ENCODE data around the gene SARM1. TPM values are rescaled to one million over a fixed set of nuclear protein-coding genes. Genes with fewer than 3 reads are reported as not detected.

Gene SARM1
- total RNA-seq, 1 experiment from 2014 or later, result 16.1 TPM

DNA sequence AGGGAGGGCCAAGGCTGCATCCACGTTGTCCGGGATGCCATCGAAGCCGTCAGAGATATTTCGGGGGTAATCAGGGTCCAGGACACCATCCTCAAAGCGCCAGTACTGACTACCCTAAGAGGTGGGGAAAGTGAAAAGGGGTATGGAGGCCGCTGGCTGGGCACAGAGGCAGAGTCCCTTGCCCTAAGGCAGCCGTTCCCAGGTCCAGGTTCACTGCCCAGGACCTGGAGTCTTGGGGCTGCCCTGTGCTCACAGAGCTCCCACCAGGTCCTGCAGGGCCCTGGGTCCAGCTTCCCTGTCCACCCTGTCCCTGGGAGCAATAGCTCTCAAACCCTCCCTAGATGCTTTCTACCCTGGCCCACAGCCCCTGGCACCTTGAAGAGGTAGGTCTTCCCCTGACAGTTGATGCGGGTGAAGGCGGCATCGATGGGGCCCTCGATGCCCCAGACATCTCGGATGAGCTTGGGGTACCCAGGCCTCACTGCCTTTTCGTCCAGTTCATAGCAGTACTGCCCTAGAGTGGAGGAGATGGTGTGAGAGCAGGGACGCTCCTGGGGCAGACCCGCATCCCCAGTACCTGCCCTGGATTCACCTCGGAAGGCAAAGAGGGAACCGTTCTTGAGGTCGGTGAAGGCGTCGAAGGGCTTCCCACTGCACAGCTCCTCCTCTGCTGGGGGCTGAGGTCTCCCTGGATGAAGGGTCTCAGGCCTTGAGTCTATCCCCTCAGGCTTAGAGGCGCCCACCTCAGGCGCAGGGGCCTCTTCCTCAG is 2.4 kb upstream of the SARM1 start:
- Histone ChIP-seq H3K36me3 (no peaks in the 10 kb centered on the region), H3K4me3 (no peak overlapping the region), H3K4me1 (peaks cover 20% of the 10 kb centered on the region), H3K9me3 (replicated peaks) (no peaks in the 10 kb centered on the region), H3K27me3 (no peaks in the 10 kb centered on the region), H3K27ac (no peak overlapping the region)
- DNase-seq, result no peak

DNA sequence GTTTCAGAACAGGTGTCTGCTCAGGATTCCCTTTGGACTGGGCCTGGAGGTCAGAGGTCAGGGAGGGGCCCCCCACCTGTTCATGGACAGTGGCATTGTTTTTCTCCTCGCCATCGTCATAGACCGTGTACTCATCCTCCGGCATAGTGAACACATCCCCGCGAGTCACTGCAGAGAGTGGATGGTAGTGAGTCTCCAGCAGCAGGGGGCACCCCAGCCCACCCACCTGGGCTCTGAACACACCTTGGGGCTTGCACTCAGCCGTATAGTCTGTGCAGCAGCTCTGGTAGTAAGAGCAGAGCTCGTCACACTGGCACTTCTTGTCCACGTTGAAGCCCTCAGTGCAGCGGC is 1.8 kb upstream of the SARM1 start:
- no peak for DNase-seq
- no peak overlapping the region for H3K27ac ChIP-seq

DNA sequence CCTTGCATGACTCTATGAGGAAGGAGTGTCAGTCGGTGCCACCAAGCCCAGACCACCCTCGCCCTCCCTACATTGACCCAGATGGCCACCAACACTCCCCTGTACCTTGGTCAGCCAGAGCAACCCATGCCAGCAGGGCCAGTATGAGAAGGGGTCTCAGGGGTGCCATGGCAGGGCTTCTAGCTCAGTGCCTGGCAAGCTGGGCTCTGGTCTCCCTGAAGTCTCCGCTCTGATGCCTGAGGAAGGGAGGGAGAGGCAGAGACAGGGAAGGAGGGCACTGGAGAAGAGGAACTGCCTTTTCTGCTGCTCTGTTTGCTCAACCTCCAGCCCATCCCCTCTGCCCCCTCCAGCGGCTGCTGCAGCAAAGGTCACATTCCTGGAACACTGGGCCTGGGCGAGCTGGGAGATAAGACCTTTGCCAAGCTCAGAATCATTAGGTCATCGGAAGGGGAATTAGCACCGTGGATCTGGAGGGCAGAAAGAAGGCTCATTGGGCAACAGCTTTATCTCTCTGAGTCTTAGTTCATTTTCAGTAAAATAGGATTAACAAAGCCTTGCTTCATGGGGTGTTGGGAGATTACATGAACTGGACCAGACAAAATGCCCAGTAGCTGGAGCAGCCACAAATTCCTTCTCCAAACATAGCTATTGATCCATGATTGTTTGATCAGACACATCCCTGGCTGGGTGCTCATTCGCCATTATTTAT is 1.3 kb upstream of the SARM1 start, which contains the start of gene VTN:
Gene VTN (minus strand): TSS at position 273 of the 709 bp plus-strand sequence. CDS start 104 bp downstream, at position 169.
- Histone ChIP-seq H3K4me1 (peaks cover 20% of the 10 kb centered on the region), H3K27me3 (no peaks in the 10 kb centered on the region), H3K4me3 (peak within 1 kb of the TSS; percentile 69), H3K36me3 (no peaks in the 10 kb centered on the region), H3K9me3 (replicated peaks) (no peaks in the 10 kb centered on the region), H3K27ac (no peak within 1 kb of the TSS)
- peak; percentile 38 to 47 for DNase-seq

More for the DNA sequence above, 1.8 kb upstream of the SARM1 start:
- H3K4me3 ChIP-seq, result no peak overlapping the region
- H3K9me3 ChIP-seq (replicated peaks), result no peaks in the 10 kb centered on the region
- H3K36me3 ChIP-seq, result no peaks in the 10 kb centered on the region
- no peaks in the 10 kb centered on the region for H3K27me3 ChIP-seq
- peaks cover 20% of the 10 kb centered on the region for H3K4me1 ChIP-seq

DNA sequence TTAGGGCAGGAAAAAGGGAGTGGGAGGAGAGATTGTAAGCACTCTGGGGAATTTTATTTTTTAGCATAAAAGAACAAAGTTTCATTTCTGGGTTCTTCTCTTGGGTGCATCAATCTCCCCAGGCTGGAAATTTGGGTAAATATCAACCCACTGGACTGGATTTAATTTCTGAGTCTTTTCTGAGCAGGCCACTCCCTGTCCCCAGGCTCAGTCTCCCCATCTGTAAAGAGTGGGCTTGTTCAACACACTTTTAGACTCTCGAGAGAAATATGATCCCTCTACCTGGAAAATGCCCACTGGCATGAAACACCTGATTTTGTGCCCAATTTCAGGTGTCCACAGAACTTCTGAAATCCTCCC is 770 bp upstream of the SARM1 start:
- H3K27ac ChIP-seq, result no peak overlapping the region
- H3K36me3 ChIP-seq, result no peaks in the 10 kb centered on the region
- peak overlapping the region; percentile 69 for H3K4me3 ChIP-seq
- no peaks in the 10 kb centered on the region for H3K9me3 ChIP-seq (replicated peaks)
- no peak for DNase-seq
- peaks cover 20% of the 10 kb centered on the region for H3K4me1 ChIP-seq
- no peaks in the 10 kb centered on the region for H3K27me3 ChIP-seq

DNA sequence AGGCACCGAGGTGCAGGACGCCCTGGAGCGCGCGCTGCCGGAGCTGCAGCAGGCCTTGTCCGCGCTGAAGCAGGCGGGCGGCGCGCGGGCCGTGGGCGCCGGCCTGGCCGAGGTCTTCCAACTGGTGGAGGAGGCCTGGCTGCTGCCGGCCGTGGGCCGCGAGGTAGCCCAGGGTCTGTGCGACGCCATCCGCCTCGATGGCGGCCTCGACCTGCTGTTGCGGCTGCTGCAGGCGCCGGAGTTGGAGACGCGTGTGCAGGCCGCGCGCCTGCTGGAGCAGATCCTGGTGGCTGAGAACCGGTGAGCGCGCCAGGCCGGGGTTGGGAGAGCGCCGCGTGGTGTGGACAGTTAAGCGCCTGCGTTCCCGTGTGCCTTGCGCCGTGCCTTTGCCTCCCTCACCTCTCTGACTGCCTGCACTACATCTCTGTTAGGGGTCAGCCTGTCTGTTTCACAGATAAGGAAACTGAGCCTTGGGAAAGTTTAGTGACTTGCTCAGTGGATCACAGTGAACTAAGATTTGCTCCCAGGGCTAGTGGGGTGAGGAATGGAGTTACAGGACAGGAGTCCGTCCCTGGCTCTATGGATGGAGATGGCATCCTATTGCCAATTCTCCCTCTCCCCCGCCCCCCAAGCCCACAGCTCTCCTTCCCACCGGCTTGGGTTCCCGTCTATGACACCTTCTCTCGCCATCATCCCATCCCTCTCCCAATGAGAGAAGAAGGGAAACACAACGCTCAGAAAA is 880 bp downstream of the SARM1 start:
- H3K36me3 ChIP-seq, result no peaks in the 10 kb centered on the region
- H3K27me3 ChIP-seq, result no peaks in the 10 kb centered on the region
- peak; percentile 57 to 60 for DNase-seq
- H3K4me1 ChIP-seq, result peaks cover 20% of the 10 kb centered on the region
- H3K9me3 ChIP-seq (replicated peaks), result no peaks in the 10 kb centered on the region
- peak overlapping the region; percentile 69 for H3K4me3 ChIP-seq
- H3K27ac ChIP-seq, result peak overlapping the region; percentile 28; the same call in 1 of the 2 replicates

DNA sequence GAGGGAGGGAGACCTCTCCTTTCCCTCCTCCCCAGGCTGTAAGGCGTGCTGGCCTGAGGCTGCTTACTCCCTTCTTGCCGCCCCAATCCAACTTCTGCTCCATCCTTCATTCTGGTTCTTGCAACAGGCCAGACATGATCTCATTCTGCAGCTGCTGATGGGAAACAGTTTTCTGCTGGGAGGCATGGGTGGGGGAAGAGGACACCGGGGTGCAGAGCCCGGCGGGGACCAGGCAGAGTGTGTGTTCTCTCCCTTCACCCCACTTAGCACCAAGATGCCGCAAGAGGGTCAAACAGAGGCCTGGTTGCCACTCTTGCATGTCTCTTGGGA is 1.4 kb downstream of the SARM1 start:
- H3K4me1 ChIP-seq, result peaks cover 20% of the 10 kb centered on the region
- H3K27me3 ChIP-seq, result no peaks in the 10 kb centered on the region
- peak in 1 of 2 experiments; percentile 29 for DNase-seq
- H3K9me3 ChIP-seq (replicated peaks), result no peaks in the 10 kb centered on the region
- peak overlapping the region; percentile 69 for H3K4me3 ChIP-seq
- no peaks in the 10 kb centered on the region for H3K36me3 ChIP-seq
- no peak overlapping the region for H3K27ac ChIP-seq

DNA sequence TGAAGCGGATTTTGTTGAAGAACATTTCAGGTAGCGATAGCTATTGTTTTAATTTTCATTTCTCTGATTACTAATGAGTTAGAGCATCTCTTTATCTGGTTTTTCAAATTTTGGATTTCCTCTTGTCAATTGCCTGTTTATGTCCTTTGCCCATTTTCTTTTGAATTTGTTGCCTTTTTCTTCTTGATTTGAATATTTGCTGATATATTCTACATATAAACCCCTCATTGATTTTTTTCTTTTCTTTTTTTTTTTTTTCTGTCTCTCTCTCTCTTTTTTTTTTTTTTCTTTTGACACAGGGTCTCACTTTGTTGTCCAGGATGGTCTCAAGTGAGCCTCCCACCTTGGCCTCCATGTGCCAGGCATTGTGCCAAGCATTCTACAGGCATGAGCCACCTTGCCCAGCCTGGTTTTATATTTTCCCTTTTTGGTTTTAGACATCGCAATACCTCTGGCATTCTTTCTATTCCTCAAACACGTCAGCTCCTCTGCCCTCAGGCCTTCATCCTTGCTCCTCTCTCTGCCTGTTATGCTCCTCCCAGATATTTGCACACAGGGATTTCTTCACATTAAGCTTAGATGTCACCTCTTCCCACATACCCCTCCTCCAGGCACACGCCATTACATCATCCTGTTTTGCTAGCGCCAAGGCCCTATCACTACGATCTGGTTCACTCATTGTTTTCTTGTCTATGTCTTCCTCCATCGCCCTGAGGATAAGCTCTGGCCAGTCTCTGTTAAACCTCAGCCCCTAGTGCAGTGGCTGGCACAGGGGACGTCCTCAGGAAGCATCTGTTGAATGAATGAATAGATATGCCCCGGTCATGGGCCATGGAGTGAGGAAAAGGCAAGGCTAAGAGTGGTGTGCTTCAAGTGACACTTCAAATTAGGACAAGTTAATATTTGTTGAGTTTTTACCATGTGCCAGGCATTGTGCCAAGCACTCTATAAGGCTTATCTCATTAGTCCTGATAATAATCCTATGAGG is 8.6 kb downstream of the SARM1 start:
- no peak for DNase-seq
- H3K36me3 ChIP-seq, result 0 out of 2 replicates have a peak, but pooled peaks cover 2% of the 10 kb centered on the region
- H3K27me3 ChIP-seq, result no peaks in the 10 kb centered on the region
- no peak overlapping the region for H3K4me3 ChIP-seq
- H3K27ac ChIP-seq, result no peak overlapping the region
- no peaks in the 10 kb centered on the region for H3K9me3 ChIP-seq (replicated peaks)
- H3K4me1 ChIP-seq, result no peaks in the 10 kb centered on the region

DNA sequence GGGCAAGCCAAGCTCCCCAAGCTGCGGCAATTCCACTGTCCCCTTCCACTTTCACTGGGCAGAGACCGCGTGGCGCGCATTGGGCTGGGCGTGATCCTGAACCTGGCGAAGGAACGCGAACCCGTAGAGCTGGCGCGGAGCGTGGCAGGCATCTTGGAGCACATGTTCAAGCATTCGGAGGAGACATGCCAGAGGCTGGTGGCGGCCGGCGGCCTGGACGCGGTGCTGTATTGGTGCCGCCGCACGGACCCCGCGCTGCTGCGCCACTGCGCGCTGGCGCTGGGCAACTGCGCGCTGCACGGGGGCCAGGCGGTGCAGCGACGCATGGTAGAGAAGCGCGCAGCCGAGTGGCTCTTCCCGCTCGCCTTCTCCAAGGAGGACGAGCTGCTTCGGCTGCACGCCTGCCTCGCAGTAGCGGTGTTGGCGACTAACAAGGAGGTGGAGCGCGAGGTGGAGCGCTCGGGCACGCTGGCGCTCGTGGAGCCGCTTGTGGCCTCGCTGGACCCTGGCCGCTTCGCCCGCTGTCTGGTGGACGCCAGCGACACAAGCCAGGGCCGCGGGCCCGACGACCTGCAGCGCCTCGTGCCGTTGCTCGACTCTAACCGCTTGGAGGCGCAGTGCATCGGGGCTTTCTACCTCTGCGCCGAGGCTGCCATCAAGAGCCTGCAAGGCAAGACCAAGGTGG is 9.8 kb downstream of the SARM1 start:
- Histone ChIP-seq H3K4me3 (no peak overlapping the region), H3K4me1 (no peaks in the 10 kb centered on the region), H3K27me3 (no peaks in the 10 kb centered on the region), H3K36me3 (0 out of 2 replicates have a peak, but pooled peaks cover 2% of the 10 kb centered on the region), H3K27ac (no peak overlapping the region), H3K9me3 (replicated peaks) (no peaks in the 10 kb centered on the region)
- DNase-seq, result no peak

DNA sequence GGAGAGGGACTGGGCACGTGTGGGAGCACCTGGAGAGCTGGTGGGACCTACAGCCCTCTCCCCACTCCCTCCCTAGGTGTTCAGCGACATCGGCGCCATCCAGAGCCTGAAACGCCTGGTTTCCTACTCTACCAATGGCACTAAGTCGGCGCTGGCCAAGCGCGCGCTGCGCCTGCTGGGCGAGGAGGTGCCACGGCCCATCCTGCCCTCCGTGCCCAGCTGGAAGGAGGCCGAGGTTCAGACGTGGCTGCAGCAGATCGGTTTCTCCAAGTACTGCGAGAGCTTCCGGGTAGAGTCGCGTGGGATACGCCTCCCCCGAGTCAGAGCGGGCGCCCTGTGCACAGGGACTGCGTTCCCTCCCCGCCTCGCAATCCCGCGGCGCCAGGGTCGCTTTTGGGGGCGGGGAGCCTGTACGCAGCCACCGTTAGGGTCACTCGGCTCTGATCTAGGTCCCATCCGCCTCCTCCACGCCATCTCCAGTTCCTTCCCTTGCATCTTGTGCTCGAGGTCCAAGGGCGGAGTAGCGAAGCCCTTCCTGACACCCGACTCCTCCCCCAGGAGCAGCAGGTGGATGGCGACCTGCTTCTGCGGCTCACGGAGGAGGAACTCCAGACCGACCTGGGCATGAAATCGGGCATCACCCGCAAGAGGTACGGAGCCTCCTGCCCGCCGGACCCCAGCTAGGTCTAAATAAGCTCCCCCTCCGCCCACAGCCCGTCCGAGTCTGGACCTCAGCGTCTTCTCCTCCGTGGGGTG is 13.0 kb downstream of the SARM1 start:
- DNase-seq, result no peak
- H3K9me3 ChIP-seq (replicated peaks), result no peaks in the 10 kb centered on the region
- no peaks in the 10 kb centered on the region for H3K27me3 ChIP-seq
- H3K4me3 ChIP-seq, result no peak overlapping the region
- H3K36me3 ChIP-seq, result peaks cover 11% of the 10 kb centered on the region
- H3K4me1 ChIP-seq, result no peaks in the 10 kb centered on the region
- no peak overlapping the region for H3K27ac ChIP-seq

DNA sequence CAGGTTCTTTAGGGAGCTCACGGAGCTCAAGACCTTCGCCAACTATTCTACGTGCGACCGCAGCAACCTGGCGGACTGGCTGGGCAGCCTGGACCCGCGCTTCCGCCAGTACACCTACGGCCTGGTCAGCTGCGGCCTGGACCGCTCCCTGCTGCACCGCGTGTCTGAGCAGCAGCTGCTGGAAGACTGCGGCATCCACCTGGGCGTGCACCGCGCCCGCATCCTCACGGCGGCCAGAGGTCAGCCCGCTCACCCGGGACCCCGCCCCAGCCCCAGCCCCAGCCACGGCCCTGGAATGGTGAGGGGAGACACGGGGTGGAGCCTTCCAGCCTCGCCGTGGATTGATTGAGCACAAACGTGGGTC is 13.5 kb downstream of the SARM1 start:
- Histone ChIP-seq H3K36me3 (peaks cover 14% of the 10 kb centered on the region), H3K9me3 (replicated peaks) (no peaks in the 10 kb centered on the region), H3K27ac (no peak overlapping the region), H3K4me1 (no peaks in the 10 kb centered on the region), H3K27me3 (no peaks in the 10 kb centered on the region), H3K4me3 (no peak overlapping the region)
- no peak for DNase-seq

DNA sequence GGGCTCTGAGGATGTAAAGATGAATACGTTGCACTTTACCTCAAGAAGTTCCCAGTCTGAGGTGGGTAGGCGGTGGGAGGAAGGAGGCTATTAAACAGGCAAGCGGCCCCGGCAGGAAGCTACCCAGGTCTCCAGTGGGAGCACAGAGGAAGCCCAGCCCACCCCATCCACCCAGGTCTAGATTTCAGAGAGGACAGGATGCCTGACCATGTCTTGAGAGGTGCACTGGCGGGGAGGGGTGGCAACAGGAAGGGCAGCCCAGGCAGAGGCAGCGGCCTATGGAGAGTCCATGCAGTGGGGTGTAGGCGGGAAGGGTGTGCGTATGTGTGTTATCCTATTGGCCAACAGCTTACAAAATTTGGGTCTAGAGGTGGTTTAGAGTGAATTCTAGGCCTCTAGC is 13.9 kb downstream of the SARM1 start:
- H3K4me3 ChIP-seq, result no peak overlapping the region
- H3K4me1 ChIP-seq, result no peaks in the 10 kb centered on the region
- no peaks in the 10 kb centered on the region for H3K27me3 ChIP-seq
- no peak for DNase-seq
- H3K36me3 ChIP-seq, result peaks cover 17% of the 10 kb centered on the region
- no peak overlapping the region for H3K27ac ChIP-seq
- H3K9me3 ChIP-seq (replicated peaks), result no peaks in the 10 kb centered on the region

DNA sequence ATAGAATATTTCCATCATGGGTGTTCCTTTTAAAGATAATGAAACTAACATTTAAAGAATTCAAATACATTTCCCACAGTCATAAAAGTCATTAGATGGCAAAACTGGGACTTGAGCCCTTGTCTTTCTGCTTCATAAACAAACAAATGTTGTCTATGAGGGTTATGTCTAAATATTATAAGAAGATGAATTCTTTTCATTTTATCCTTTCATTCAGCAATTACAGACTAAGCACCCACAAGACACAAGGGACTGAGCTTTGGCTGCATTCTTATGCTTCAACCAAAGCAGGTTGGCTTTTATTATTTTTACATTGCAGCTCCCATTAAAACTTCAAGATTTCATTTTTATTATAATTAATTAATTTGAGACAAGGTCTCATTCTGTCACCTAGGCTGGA is 14.9 kb downstream of the SARM1 start:
- H3K4me1 ChIP-seq, result no peaks in the 10 kb centered on the region
- H3K27me3 ChIP-seq, result no peaks in the 10 kb centered on the region
- H3K27ac ChIP-seq, result no peak overlapping the region
- H3K9me3 ChIP-seq (replicated peaks), result no peaks in the 10 kb centered on the region
- no peak for DNase-seq
- no peak overlapping the region for H3K4me3 ChIP-seq
- peaks cover 27% of the 10 kb centered on the region for H3K36me3 ChIP-seq

DNA sequence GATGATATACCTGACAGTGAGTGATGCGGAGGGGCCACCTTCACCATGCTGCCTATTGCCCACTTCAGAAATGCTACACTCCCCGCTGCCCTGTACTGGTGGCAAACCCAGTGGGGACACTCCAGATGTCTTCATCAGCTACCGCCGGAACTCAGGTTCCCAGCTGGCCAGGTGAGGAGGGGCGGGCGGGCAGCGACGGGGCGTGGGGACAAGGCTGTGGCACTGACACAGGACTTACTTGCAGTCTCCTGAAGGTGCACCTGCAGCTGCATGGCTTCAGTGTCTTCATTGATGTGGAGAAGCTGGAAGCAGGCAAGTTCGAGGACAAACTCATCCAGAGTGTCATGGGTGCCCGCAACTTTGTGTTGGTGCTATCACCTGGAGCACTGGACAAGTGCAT is 16.6 kb downstream of the SARM1 start:
- peaks cover 29% of the 10 kb centered on the region for H3K36me3 ChIP-seq
- H3K9me3 ChIP-seq (replicated peaks), result no peaks in the 10 kb centered on the region
- DNase-seq, result no peak
- no peak overlapping the region for H3K27ac ChIP-seq
- no peaks in the 10 kb centered on the region for H3K4me1 ChIP-seq
- no peaks in the 10 kb centered on the region for H3K27me3 ChIP-seq
- H3K4me3 ChIP-seq, result no peak overlapping the region
